ENCODE results near the gene CYGB. TPM values are rescaled to one million over a fixed set of nuclear protein-coding genes. Genes with fewer than 3 reads are reported as not detected.

CYGB gene
- total and polyA plus RNA-seq, 9 of the 15 experiments (the other 6 are each of a cell fraction or from before 2014, with no cell fraction given), result 0.08 to 0.95 (median 0.18) TPM; not detected in 5

GRCh38 chr17:76578376-76578775 lies 40.9 kb upstream of the CYGB start:
- CTCF ChIA-PET (ENCODE audit: low intra/inter-chr PET ratio), result no interaction called here

More at GRCh38 chr17:76578376-76578775, 40.9 kb upstream of the CYGB start:
- DNase-seq (ENCODE audit: extremely low read depth in 1 of 4, low spot score in 3 of 4) (peak in 2 of 4 experiments; percentile 39 to 59), FAIRE-seq (no peak), ATAC-seq (peak; percentile 63)
- Histone ChIP-seq H3K27me3 (ENCODE audit: control insufficient read depth in 2 of 2, insufficient read depth in 2 of 2, low read length in 2 of 2) (no peaks in the 10 kb centered on the region), H3K36me3 (ENCODE audit: control insufficient read depth, insufficient read depth, low read length) (no peaks in the 10 kb centered on the region), H3K9ac (ENCODE audit: insufficient read depth in 1 of 2, low read depth in 2 of 2, low read length in 2 of 2) (peak overlapping the region in 1 of 2 experiments; percentile 42; a peak in 2 of 4 replicates), H2AFZ (ENCODE audit: low read depth, low read length) (peak overlapping the region; percentile 83), H3K9me3 (replicated peaks; ENCODE audit: control insufficient read depth, insufficient read depth, low read depth, low read length) (no peaks in the 10 kb centered on the region), H3K79me2 (ENCODE audit: control insufficient read depth, insufficient read depth, low read length) (no peaks in the 10 kb centered on the region), H3K9me1 (ENCODE audit: control insufficient read depth, insufficient read depth, low read length) (no peaks in the 10 kb centered on the region), H3K4me3 (no peak overlapping the region), H3K4me1 (replicated peaks in 1 of 2; ENCODE audit: control insufficient read depth in 2 of 2, insufficient read depth in 2 of 2, low read length in 2 of 2) (peaks cover 16 to 20% of the 10 kb centered on the region in 2 experiments), H3K4me2 (ENCODE audit: insufficient read depth, low read length) (peak overlapping the region; percentile 70; the same call in 1 of the 2 replicates), H3K27ac (ENCODE audit: extremely low read depth, low read depth, low read length) (peak overlapping the region; percentile 56; the same call in 2 of the 3 replicates), H4K20me1 (replicated peaks; ENCODE audit: control insufficient read depth, insufficient read depth, low read length) (no peaks in the 10 kb centered on the region)
- in situ Hi-C loops (cut with MboI), result no loop called here
- intact Hi-C loops (cut with micrococcal nuclease), result no loop called here
- TF ChIP-seq KLF16 (IDR thresholded peaks at IDR 0.05) (no peak), ZNF407 (IDR thresholded peaks at IDR 0.05; ENCODE audit: low read depth) (0 out of 2 replicates have a peak, but pooled peaks have one; percentile 10), FOXA3 (CRISPR knock-in tag; conservative IDR thresholded peaks at IDR 0.05 in 1 of 2, IDR thresholded peaks at IDR 0.05 in 1 of 2) (peak in 1 of 2 experiments; percentile 36; a peak in 1 of 4 replicates)
- 43% methylated on average over 4 of the region's 5 CpGs for WGBS (ENCODE audit: insufficient coverage, low coverage, missing lambda C conversion rate)
- POLR2A ChIA-PET, result interaction anchor here (0.6 to 2.8 kb wide), 7 partner anchors 11 to 1290 kb away, joined by 3 to 29 read pairs (median 4); no protein-coding TSS in a partner anchor
- no TSS peak for BruUV-seq (replicated peaks)

Measured in K562 (cell line).